Myocyte (in vitro differentiated cells): ENCODE measurements around the gene ZNF546. TPM values are rescaled to one million over a fixed set of nuclear protein-coding genes. Genes with fewer than 3 reads are reported as not detected.
A peak's percentile ranks its signal among the peaks of the same experiment; 100 is the strongest.
"Not testable (repeated sequence)": the region's sequence is repeated elsewhere in the genome, so short reads cannot be mapped to it uniquely, and the experiment has no call there.

ENCODE experiments used
- DNase-seq: peaks from one replicate; pipeline ENCODE4 v3.0.0-alpha.2; 2012; ENCODE audit warnings: low read depth
- total RNA-seq: library from RNA; depleted of rRNA; stranded (reverse); fragments of >200 nt; gene quantifications from 2 replicates; pipeline ENCODE4 v1.2.3, GENCODE V29; 2014

ZNF546 gene
- total RNA-seq, 1 donor from 2014 or later: 3.0 TPM

DNA sequence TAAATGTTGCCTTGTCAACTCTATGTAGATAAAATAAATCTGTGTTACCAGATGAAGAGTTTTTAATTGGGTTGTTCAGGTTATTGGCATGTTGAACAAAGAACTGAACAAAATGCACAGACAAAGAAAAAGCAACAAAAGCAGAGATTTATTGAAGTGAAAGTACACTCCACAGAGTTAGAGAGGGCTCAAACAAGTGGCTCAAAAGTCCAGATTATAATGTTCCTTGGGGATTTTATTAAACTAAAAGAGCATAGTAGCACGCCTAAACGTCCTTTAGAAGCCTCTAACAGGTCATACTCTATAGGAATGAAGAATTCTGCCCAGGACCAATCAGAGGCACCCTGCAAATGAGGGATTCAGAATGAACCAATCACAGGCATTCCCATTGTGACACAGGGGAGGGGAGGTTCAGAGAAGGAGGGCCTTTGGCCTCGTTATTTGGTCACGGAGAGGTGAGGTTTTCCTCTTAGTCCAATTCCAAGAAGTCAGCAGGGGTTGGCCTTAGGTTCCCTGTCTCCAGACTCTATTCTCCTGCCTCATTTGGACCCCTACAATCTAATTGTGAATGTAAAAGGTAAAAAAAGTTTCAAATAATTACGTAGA is 13.1 kb upstream of the ZNF546 start:
- DNase-seq: no peak

DNA sequence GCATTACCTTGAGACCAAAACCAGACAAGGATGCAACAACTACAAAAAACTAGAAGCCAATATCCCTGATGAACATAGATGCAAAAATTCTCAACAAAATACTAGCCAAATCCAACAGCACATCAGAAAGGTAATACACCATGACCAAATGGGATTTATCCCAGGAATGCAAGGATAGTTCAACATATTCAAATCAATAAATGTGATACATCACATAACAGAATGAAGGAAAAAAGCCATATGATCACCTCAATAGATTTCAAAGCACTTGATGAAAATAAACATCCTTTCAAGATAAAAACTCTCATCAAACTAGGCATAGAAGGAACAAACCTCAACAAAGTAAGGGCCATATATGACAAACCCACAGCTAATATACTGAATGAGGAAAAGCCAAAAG is 10.2 kb upstream of the ZNF546 start:
- no peak for DNase-seq

DNA sequence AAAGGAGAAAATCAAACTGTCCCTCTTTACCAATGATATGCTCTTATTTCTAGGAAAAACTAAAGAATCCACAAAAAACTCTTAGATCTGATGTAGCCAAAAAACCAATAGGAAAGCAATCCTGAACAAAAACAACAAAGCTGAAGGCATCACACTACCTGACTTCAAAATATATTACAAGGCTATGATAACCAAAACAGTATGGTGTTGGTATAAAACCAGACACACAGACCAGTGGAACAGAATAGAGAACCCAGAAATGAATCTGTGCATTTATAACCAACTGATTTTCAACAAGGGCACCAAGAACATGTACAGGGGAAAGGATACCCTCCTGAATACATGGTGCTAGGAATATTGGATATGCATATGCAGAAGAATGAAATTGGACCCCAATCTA is 9.7 kb upstream of the ZNF546 start:
- no peak for DNase-seq

DNA sequence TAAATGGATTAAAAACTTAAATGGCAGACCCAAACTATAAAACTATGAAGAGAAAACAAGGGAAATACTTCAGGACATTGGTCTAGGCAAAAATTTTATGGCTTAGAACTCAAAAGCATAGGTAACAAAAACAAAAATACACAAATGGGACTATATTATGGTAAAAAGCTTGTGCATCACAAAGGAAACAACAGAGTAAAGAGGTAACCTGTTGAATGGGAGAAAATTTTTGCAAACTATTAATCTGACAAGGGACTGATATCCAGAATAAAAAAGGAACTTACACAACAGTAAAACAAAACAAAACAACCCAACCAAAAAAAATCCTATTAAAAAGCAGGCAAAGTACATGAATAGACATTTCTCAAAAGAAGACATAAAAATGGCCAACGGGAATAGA is 9.3 kb upstream of the ZNF546 start:
- no peak for DNase-seq

DNA sequence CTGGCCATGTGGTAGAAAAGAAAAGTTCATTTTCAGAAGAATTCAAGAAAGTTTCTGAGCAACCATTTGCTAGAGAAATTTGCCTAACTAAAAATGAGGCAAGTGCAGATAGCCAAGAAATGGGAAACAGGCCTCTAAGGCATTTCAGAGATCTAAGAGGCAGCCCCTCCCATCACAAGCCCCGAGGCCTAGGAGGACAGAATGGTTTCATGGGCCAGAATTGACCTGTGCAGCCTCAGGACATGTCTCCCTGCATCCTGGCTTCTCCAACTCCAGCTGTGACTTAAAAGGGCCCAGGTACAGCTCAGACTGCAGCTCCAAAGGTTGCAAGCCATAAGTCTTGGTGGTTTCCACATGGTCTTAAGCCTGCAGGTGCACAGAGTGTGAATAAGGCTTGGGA is 3.3 kb upstream of the ZNF546 start:
- no peak for DNase-seq

DNA sequence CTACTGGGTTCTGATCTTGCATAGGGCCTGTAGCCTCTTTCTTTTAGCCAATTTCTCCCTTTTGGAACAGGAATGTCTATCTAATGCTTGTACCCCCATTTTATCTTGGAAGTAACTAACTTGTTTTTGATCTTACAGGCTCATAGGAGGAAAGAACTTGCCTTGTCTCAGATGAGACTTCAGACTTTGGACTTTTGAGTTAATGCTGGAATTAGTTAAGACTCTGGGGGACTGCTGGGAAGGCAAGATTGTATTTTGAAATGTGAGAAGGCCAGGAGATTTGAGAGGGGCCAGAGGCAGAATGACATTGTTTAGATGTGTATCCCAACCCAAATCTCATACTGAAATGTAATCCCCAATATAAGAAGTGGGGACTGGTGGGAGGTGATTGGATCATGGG is 2.5 kb upstream of the ZNF546 start:
- DNase-seq: no peak

DNA sequence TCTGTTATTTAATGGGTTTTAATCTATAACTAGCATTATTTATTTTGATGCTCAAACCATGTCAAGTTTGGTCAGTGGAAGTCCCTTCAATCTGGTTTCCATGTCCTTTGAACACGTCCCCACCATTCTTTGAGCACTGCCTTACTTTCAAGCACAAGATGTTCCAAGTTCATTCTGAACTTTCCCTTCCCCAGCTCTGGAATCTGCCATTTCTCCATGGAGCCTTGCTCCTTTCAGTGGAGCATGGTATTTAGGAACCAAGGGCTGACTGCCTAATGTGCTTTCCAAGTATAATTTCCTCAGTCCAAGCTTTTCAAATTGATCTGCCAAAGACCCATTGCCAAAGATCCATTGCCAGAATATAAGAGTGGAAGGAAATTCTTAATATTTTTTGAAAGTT is 1.1 kb upstream of the ZNF546 start:
- DNase-seq: no peak

DNA sequence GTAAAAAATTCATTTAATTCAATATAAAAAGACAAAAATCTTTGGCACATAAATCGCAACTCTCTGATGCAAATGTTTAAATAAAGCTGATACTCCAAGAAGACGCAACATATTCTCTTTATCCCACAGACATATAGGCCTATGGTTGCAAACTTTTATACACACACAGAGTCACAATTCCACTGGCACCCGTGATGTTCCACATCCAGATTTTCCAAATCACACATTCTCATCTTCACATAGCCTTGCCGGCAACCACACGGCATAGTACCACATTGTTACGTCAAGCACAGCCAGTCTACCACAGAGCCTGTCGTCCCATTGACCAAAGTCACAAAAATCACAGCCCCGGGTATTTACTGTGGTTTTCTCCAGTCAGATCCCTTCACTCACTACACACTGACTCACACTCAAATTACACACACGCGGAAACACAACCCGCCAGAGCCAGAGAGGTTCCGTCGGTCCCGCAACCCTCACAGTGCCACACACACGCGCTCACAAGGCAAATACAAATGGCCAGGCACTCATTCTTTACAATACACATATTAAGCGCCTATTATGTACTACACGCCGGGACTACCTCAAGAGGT is 546 bp upstream of the ZNF546 start:
- peak; percentile 67 for DNase-seq

DNA sequence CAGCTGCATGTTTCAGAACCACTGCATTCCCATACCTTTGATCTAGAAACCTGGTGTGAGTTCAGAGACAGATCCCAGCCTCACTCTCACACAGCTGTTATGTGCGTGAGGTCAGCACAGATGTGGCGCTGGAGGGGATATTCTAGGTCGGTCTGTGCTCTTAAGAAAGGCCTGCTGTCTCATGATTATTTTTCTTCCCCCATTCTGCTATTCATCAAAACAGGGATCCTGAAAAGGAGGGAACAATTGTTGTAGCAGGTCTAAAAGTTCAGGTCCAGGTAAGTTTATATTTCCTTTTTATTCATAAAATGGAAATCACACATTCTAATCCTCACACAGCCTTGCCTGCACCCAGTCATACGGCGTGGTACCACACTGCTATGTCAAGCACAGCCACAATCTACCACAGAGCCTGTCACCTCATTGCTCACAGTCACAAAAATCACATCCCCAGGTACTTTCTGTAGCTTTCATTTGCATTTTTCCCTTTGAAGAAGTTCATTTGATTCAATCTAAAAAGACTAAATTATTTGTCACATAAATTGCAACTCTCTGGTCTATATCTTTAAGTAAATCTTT is 867 bp downstream of the ZNF546 start:
- DNase-seq: no peak

DNA sequence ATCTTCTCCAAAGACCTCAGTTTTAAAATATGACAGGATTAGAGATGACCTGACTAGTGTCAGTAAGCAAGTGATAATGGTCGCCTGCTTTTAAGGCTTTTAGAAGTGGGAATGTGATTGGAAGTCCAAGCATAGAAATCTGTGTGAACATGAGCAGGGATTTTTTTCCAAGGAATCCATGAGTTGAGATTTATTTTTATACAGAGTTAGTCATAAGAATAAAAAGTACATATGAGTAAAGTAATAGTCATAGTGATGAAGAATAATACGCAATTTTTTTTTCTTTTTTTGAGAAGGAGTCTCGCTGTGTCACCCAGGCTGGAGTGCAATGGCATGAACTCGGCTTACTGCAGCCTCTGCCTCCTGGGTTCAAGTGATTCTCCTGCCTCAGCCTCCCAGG is 1.6 kb downstream of the ZNF546 start:
- DNase-seq: peak; percentile 13

DNA sequence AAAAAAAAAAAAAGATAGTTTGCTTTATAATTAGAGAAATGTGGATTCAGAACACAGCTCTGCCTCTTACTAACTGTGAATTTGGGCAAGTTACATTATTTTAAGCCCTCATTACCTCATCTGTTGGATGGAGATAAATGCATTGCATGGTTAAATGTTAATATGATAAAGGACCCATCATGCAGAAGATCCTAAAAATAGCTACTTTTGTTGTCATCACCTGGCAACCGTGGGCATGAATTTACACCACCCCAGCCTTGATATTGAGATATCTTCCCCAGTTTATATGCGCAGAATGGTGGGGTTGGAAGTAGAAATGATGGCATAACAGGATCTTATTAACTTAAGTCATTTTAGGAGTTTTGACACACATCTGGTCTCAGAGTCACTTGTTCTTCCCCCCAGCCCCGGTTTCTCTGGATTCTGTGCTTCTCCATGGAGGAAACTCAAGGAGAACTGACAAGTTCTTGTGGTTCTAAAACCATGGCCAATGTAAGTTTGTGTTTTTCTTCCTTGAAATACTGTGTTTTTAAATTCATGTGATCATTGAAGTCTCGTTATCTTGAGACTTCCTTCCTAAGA is 8.9 kb downstream of the ZNF546 start:
- DNase-seq: peak; percentile 14

DNA sequence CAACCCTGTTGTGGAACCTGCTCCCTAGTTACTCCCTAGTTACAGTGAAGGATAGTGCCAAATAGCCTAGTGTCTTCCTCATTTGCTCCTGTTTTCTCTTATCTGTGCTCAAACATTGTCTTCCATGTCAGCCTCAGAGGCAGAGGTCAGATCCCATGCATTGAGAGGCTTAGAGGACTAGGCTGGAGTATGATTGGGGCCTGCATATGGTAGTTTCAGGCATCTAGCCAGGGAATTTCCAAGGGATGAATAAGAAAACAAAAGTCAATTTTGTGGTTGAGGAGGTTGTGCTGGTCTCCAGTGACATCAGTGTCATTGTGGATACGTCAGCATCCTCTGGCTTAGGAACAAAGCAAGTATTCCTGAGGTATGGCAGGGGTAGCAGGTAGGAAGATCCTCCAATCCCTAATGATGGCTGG is 9.4 kb downstream of the ZNF546 start:
- peak; percentile 80 for DNase-seq

DNA sequence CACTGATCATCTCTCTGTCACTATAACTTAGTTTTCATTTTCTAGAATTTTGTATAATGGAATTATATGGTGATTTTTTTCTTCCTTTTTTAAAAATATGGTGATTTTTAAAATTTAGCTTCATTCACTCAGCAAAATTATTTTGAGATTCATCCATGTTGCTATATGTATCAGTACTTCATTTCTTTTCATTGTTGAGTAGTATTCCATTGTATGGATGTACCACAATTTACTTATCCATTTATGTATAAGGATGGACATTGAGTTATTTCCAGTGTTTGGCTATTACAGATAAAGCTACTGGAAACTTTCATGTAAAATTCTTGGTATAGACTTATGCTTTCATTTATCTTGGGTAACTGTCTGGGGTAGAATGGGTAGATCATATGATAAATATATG is 12.8 kb downstream of the ZNF546 start:
- no peak for DNase-seq

DNA sequence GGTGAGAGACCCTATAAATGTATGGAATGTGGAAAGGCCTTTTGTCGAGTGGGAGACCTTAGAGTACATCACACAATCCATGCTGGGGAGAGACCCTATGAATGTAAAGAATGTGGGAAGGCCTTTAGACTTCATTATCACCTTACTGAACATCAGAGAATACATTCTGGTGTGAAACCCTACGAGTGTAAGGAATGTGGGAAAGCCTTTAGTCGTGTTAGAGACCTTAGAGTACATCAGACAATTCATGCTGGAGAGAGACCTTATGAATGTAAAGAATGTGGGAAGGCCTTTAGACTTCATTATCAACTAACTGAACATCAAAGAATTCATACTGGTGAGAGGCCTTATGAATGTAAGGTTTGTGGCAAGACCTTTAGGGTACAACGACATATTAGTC is 17.1 kb downstream of the ZNF546 start:
- DNase-seq: no peak

DNA sequence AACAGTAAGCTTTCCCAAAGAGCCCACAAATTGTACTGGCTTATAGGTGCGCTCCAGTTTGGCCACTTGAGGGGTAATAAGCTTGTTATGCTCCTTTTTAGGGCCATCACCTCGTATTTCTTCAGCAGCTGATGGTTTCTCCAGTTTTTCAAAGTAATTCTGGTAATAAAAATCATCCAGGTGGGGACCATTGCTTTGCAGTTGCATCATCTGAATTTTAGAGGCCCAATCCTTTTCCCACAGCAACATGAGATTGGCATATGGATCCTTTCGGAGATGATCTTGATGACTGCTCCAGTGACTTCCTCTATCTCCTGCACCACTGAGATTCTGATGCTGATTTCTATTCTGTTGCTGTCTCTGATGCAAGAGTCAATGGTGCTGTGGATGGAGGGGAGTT is 27.1 kb downstream of the ZNF546 start:
- no peak for DNase-seq

DNA sequence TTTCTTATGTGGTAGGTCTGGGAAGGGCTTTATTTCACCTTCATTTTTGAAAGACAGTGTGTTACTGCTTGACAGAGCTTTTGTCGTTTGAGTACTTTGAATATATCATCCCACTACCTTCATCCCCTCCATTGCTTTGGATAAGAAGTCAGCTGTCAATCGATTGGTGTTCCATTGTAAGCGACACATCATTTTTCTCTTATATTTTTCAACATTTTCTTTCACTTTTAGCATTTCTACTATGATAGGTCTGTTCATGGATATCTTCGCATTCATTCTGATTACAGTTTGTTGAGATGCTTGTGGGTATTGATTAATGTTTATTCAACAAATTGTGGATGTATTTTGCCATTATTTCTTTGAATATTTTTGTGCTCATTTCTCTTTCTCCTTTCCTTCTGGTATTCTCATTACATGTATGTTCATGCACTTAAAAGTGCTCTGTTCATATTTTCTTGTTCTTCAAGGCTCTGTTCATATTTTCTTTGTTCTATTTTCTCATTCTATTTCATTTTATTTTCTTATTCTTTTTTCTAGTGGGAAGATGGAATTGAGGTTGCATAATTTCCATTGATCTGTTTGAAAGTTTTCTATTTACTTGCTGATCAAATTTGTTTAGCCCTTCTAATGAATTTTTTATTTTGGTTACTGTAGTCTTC is 29.2 kb downstream of the ZNF546 start:
- DNase-seq: no peak

DNA sequence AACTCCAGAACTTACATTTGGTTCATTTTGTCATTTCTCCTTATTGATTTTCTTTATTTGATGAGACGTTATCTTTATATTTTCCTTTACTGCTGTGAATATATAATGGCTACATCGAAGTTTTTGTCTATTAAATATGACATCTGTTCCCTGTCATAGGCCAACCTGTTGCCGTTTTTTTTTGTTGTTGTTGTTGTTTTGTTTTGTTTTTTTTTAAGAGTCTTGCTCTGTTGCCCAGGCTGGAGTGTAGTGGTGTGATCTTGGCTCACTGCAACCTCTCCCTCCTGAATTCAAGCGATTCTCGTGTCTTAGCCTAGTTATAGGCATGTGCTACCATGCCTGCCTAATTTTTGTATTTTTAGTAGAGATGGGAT is 29.7 kb downstream of the ZNF546 start:
- no peak for DNase-seq

DNA sequence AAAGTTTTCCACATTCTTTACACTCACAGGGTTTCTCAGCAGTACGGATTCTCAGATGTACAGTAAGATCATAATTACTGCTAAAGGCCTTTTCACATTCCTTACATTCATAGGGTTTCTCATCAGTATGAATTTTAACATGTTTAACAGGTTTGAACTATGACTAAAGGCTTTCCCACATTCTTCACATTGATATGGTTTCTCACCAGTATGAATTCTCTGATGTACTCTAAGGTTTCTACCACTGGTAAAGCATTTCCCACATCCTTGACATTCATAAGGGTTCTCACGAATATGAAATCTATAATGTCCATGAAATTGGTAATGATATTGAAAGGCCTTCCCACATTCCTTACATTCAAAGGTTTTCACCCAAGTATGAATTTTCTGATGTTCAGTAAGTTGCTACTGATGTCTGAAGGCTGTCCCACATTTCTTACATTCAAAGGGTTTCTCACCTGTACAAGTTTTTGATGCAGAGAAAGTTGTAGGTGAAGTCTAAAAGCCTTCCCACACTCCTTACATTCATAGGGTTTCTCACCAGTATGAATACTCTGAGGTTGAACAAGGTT is 37.2 kb downstream of the ZNF546 start:
- DNase-seq: no peak

DNA sequence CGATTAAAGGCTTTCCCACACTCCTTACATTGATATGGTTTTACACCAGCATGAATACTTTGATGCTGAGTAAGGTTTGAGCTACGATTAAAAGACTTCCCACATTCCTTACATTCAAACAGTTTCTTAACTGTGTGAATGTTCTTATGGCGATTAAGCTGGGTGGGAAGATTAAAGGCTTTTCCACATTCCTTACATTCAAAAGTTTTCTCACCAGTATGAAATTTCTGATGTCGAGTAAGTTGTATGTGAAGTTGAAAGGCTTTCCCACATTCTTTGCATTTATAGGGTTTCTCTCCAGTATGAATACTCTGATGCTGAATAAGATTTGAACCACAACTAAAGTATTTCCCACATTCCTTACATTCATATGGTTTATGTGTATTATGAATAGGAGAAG is 39.1 kb downstream of the ZNF546 start:
- DNase-seq: no peak

DNA sequence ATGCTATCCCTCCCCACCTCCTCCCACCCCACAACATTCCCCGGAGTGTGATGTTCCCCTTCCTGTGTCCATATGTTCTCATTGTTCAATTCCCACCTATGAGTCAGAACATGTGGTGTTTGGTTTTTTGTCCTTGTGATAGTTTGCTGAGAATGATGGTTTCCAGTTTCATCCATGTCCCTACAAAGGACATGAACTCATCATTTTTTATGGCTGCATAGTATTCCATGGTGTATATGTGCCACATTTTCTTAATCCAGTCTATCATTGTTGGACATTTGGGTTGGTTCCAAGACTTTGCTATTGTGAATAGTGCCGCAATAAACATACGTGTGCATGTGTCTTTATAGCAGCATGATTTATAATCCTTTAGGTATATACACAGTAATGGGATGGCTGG is 41.2 kb downstream of the ZNF546 start:
- not testable (repeated sequence) for DNase-seq

DNA sequence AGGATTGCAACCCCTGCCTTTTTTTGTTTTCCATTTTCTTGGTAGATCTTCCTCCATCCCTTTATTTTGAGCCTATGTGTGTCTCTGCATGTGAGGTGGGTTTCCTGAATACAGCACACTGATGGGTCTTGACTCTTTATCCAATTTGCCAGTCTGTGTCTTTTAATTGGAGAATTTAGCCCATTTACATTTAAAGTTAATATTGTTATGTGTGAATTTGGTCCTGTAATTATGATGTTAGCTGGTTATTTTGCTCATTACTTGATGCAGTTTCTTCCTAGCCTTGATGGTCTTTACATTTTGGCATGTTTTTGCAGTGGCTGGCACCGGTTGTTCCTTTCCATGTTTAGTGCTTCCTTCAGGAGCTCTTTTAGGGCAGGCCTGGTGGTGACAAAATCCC is 44.9 kb downstream of the ZNF546 start:
- not testable (repeated sequence) for DNase-seq

DNA sequence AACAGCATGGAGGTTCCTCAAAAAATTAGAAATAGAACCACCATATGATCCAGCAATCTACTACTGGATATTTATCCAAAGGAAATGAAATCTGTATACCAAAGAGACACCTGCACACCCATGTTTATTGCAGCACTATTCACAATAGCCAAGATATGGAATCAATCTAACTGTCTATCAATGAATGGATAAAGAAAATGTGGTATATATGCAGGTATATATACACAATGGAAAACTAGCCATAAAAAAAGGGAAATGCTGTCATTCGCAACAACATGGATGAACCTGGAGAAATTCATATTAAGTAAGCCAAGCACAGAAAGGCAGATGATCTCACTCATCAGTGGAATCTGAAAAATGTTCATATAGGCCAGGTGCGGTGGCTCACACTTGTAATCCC is 56.6 kb downstream of the ZNF546 start:
- DNase-seq: no peak
